NCI-H2107 treated with DMSO at 0.1 percent for 48 hours (cell line): ENCODE data around the gene TEKT3.

Experiments
- DNase-seq: peaks from one replicate; lab custom pipeline; 2025; ENCODE audit not compliant: unreplicated experiment; lab: John Stamatoyannopoulos, UW

Gene TEKT3

GRCh38 chr17:15341385-15341849, at the start of gene TEKT3:
Gene TEKT3 (minus strand): TSS chr17:15341597. CDS start chr17:15331585, 10,012 bp downstream.
- no peak for DNase-seq

- DNase-seq: no peak
These were observed 47.1 kb upstream of the TEKT3 start for GRCh38 chr17:15388356-15389041.

GRCh38 chr17:15386083-15386482, 44.7 kb upstream of the TEKT3 start:
- no peak for DNase-seq

GRCh38 chr17:15385305-15385704, 43.9 kb upstream of the TEKT3 start:
- no peak for DNase-seq

- no peak for DNase-seq
These were observed 42.9 kb upstream of the TEKT3 start for GRCh38 chr17:15384142-15384787.

- DNase-seq: no peak
These were observed 41.5 kb upstream of the TEKT3 start for GRCh38 chr17:15382914-15383313.

GRCh38 chr17:15381707-15382106, 40.3 kb upstream of the TEKT3 start:
- DNase-seq: no peak

GRCh38 chr17:15380446-15380845, 39.0 kb upstream of the TEKT3 start:
- no peak for DNase-seq

GRCh38 chr17:15379659-15380058, 38.3 kb upstream of the TEKT3 start:
- DNase-seq: no peak

GRCh38 chr17:15378243-15378642, 36.8 kb upstream of the TEKT3 start:
- no peak for DNase-seq

GRCh38 chr17:15377616-15378015, 36.2 kb upstream of the TEKT3 start:
- DNase-seq: no peak

GRCh38 chr17:15377200-15377599, 35.8 kb upstream of the TEKT3 start:
- DNase-seq: no peak

GRCh38 chr17:15371376-15372130, 30.2 kb upstream of the TEKT3 start:
- no peak for DNase-seq

- no peak for DNase-seq
These were observed 27.2 kb upstream of the TEKT3 start for GRCh38 chr17:15368600-15368999.

GRCh38 chr17:15366026-15366425, 24.6 kb upstream of the TEKT3 start:
- DNase-seq: no peak

- no peak for DNase-seq
These were observed 23.2 kb upstream of the TEKT3 start for GRCh38 chr17:15364615-15365014.

GRCh38 chr17:15363702-15364101, 22.3 kb upstream of the TEKT3 start:
- DNase-seq: no peak

GRCh38 chr17:15361592-15361991, 20.2 kb upstream of the TEKT3 start:
- DNase-seq: no peak

- DNase-seq: no peak
These were observed 19.8 kb upstream of the TEKT3 start for GRCh38 chr17:15361151-15361550.

GRCh38 chr17:15354256-15354655, 12.9 kb upstream of the TEKT3 start:
- no peak for DNase-seq

GRCh38 chr17:15351925-15352324, 10.5 kb upstream of the TEKT3 start:
- no peak for DNase-seq

GRCh38 chr17:15351478-15351840, 10.1 kb upstream of the TEKT3 start:
- no peak for DNase-seq
